ENCODE results near the gene MZF1. TPM values are rescaled to one million over a fixed set of nuclear protein-coding genes. Genes with fewer than 3 reads are reported as not detected.
A peak's percentile ranks its signal among the peaks of the same experiment; 100 is the strongest.
"Not testable (repeated sequence)": the region's sequence is repeated elsewhere in the genome, so short reads cannot be mapped to it uniquely, and the experiment has no call there.

Gene MZF1
- polyA plus RNA-seq, result 10 to 100 TPM; 17.5 to 64.0 (median 30.8) TPM
- long read RNA-seq, donor 1, transcript MZF1-207 (1 exons, 2,683 nt), result major isoform, 57 of 59 reads
- long read RNA-seq, donor 1, partial matches to known transcripts, result 0 of 59 reads
- long read RNA-seq, donor 1, other reads (novel, unspliced or antisense), result 0 of 59 reads
- long read RNA-seq, donor 2, transcript MZF1-207 (1 exons, 2,683 nt), result major isoform, 10 of 11 reads
- long read RNA-seq, donor 2, partial matches to known transcripts, result 0 of 11 reads
- long read RNA-seq, donor 2, other reads (novel, unspliced or antisense), result 0 of 11 reads
- long read RNA-seq, donor 3, transcript MZF1-207 (1 exons, 2,683 nt), result major isoform, 28 of 29 reads
- long read RNA-seq, donor 3, partial matches to known transcripts, result 0 of 29 reads
- long read RNA-seq, donor 3, other reads (novel, unspliced or antisense), result 0 of 29 reads
- long read RNA-seq, donor 4, partial matches to known transcripts, result 0 of 3 reads
- long read RNA-seq, donor 4, other reads (novel, unspliced or antisense), result 0 of 3 reads
- long read RNA-seq, donor 5, transcript MZF1-207 (1 exons, 2,683 nt), result major isoform, 10 of 10 reads
- long read RNA-seq, donor 5, partial matches to known transcripts, result 0 of 10 reads
- long read RNA-seq, donor 5, other reads (novel, unspliced or antisense), result 0 of 10 reads
- long read RNA-seq, donor 6, transcript MZF1-207 (1 exons, 2,683 nt), result major isoform, 11 of 12 reads
- long read RNA-seq, donor 6, partial matches to known transcripts, result 0 of 12 reads
- long read RNA-seq, donor 6, other reads (novel, unspliced or antisense), result 0 of 12 reads
- long read RNA-seq, donor 7, transcript MZF1-207 (1 exons, 2,683 nt), result major isoform, 16 of 18 reads
- long read RNA-seq, donor 7, partial matches to known transcripts, result 0 of 18 reads
- long read RNA-seq, donor 7, other reads (novel, unspliced or antisense), result 0 of 18 reads
- long read RNA-seq, donor 8, partial matches to known transcripts, result 0 of 3 reads
- long read RNA-seq, donor 8, other reads (novel, unspliced or antisense), result 0 of 3 reads
- long read RNA-seq, donor 9, transcript MZF1-207 (1 exons, 2,683 nt), result major isoform, 10 of 10 reads
- long read RNA-seq, donor 9, partial matches to known transcripts, result 0 of 10 reads
- long read RNA-seq, donor 9, other reads (novel, unspliced or antisense), result 0 of 10 reads
- long read RNA-seq, donor 10, transcript MZF1-207 (1 exons, 2,683 nt), result major isoform, 57 of 61 reads
- long read RNA-seq, donor 10, partial matches to known transcripts, result 0 of 61 reads
- long read RNA-seq, donor 10, other reads (novel, unspliced or antisense), result 0 of 61 reads

DNA sequence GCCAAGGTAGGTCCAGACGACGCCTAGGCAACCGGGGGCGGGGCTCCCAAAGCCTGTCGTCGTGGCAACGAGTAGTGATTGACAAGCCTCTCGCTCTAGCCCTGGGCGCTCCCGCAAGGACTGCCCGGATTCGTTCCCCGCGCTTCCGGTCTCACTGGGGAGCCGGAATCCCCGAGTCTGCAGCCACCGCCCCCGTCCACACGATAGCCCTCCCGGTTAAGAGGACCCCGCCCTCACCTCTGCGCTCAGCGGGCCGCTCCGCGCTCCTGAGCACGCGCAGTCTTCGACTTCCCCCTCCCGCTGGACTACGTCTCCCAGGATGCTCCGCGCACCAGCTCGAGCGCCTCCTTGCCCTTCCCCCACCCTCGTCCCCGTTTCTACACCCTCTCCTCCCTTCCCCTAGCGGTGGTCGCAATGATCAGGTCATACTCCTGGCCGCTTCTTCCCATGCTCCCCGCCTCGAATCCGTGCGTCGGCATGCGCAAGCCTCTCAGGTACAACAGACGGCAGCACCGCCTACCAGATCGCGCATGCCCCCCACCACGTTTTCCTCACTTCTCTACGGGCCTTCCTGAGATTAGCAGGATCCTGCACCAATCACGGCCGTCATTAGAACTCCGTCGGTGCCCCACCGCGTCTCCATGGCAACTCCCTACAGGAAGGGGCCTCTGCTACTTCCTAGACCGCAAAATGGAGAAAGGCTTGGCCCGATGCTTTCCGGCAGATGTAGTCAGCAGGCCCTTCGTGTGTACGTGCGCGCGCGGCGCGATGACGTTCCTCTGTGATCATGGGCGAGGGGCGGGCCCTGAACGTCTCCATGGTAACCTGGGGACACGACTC is at the start of gene MZF1:
Gene MZF1, minus strand, starts transcription at position 518 of the 840 bp plus-strand sequence. CDS start 1,946 bp downstream, outside the sequence.
- FAIRE-seq (no peak), DNase-seq (peak; percentile 100)
- Histone ChIP-seq H3K36me3 (ENCODE audit: control insufficient read depth in 3 of 3, insufficient read depth in 2 of 3, low read depth in 1 of 3, low read length in 3 of 3) (peaks cover 0 to 35% (median 0%) of the 10 kb centered on the region in 3 donors), H3K4me1 (ENCODE audit: control insufficient read depth in 3 of 3, insufficient read depth in 2 of 3, low read depth in 1 of 3, low read length in 2 of 3) (peaks cover 2 to 15% (median 5%) of the 10 kb centered on the region in 3 donors), H3K9me3 (ENCODE audit: control insufficient read depth in 2 of 2, insufficient read depth in 1 of 2, low read depth in 1 of 2, low read length in 1 of 2) (no peaks in the 10 kb centered on the region), H3K27ac (ENCODE audit: low read depth in 1 of 3, low read length in 2 of 3) (peak within 1 kb of the TSS; percentile 86 to 98 (median 95)), H3K4me3 (ENCODE audit: low read depth in 1 of 3, low read length in 3 of 3) (peak within 1 kb of the TSS; percentile 49 to 66 (median 63)), H3K27me3 (ENCODE audit: control insufficient read depth in 3 of 3, insufficient read depth in 3 of 3, low read length in 3 of 3) (no peaks in the 10 kb centered on the region)
- WGBS, 3 donors, result 0 to 1% (median 1%) methylated on average over 72 to 75 of the region's 75 CpGs

DNA sequence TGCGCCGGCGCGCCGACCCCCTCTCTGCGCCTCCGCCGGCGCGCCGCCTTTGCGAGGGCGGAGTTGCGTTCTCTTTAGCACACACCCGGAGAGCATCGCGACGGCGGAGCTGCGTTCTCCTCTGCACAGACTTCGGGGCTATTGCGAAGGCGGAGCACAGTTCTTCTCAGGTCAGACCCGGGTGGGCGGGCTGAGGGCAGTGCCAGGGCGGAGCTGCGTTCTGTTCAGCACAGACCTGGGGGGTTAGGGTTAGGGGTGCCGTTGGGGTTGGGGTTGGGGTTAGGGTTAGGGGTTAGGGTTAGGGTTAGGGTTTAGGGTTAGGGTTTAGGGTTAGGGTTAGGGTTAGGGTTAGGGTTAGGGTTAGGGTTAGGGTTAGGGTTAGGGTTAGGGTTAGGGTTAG is 34.1 kb upstream of the MZF1 start:
- not testable (repeated sequence) for H3K27me3 ChIP-seq (ENCODE audit: control insufficient read depth in 3 of 3, insufficient read depth in 3 of 3, low read length in 3 of 3); DNase-seq; H3K36me3 ChIP-seq (ENCODE audit: control insufficient read depth in 3 of 3, insufficient read depth in 2 of 3, low read depth in 1 of 3, low read length in 3 of 3); H3K27ac ChIP-seq (ENCODE audit: low read depth in 1 of 3, low read length in 2 of 3); FAIRE-seq; H3K4me3 ChIP-seq (ENCODE audit: low read depth in 1 of 3, low read length in 3 of 3); H3K9me3 ChIP-seq (ENCODE audit: control insufficient read depth in 2 of 2, insufficient read depth in 1 of 2, low read depth in 1 of 2, low read length in 1 of 2); H3K4me1 ChIP-seq (ENCODE audit: control insufficient read depth in 3 of 3, insufficient read depth in 2 of 3, low read depth in 1 of 3, low read length in 2 of 3)
- 89 to 97% (median 94%) methylated on average over 12 to 27 of the region's 28 CpGs for WGBS, 3 donors

DNA sequence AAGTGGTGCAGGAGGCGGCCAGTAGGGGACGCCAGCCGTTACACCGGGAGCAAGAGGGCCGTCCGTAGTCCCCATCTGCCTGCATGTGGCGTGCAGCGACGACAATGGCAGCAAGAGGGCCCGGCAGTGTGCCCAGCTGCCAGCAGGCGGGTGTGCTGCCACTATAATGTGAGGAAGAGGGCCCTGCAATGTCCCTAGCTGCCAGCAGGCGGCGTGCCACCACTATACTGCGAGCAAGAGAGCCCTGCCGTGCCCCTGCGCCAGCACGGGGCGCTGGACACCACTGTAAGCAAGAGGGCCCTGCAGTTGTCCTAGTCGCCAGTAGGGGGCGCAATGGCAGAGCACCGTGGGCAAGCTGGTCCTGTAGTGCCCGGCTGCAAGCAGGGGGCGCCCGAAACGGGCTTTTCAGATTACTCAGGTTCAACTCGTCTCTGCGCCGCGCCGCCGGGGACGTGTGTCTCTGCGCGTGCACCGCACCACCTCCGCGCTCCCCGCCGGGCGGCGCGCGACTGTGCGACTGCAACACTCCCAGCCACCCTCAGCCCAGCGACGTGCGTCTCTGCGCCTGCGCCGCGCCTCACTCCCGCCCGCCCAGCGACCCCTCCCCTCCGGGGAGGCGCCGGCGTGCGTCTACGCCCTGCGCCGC is 33.2 kb upstream of the MZF1 start:
- FAIRE-seq, result not testable (repeated sequence)

DNA sequence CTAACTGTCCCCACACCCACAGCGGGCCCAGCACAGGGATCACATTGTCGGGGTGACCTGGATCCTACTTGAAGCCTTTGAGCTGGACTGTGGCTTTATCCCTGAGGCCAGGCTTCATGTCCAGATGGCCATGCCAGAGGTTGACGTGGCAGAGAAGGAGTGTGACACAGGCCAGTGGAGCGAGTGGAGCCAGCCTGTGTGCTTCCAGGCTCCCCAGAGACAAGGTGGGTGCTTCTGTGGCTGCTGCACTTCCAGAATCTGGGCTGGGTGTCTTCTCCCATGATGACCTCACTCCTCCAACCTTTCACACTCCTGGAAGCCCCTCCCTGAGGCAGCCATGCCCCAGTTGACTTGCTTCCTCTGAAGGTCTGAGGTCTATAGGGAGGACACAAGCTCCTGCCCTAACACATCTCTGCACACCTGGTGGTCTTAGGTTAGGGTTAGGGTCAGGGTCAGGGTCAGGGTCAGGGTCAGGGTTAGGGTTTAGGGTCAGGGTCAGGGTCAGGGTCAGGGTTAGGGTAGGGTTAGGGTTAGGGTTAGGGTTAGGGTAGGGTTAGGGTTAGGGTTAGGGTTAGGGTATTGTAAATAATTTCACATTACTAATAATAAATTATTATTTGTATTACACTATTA is 13.1 kb upstream of the MZF1 start:
- FAIRE-seq, result no peak

More for the DNA sequence above, 33.2 kb upstream of the MZF1 start:
- not testable (repeated sequence) for H3K27me3 ChIP-seq (ENCODE audit: control insufficient read depth in 3 of 3, insufficient read depth in 3 of 3, low read length in 3 of 3); H3K36me3 ChIP-seq (ENCODE audit: control insufficient read depth in 3 of 3, insufficient read depth in 2 of 3, low read depth in 1 of 3, low read length in 3 of 3); DNase-seq; H3K27ac ChIP-seq (ENCODE audit: low read depth in 1 of 3, low read length in 2 of 3); H3K4me1 ChIP-seq (ENCODE audit: control insufficient read depth in 3 of 3, insufficient read depth in 2 of 3, low read depth in 1 of 3, low read length in 2 of 3); H3K9me3 ChIP-seq (ENCODE audit: control insufficient read depth in 2 of 2, insufficient read depth in 1 of 2, low read depth in 1 of 2, low read length in 1 of 2); H3K4me3 ChIP-seq (ENCODE audit: low read depth in 1 of 3, low read length in 3 of 3)
- 80 to 90% (median 85%) methylated on average over 33 to 62 of the region's 62 CpGs for WGBS, 3 donors

DNA sequence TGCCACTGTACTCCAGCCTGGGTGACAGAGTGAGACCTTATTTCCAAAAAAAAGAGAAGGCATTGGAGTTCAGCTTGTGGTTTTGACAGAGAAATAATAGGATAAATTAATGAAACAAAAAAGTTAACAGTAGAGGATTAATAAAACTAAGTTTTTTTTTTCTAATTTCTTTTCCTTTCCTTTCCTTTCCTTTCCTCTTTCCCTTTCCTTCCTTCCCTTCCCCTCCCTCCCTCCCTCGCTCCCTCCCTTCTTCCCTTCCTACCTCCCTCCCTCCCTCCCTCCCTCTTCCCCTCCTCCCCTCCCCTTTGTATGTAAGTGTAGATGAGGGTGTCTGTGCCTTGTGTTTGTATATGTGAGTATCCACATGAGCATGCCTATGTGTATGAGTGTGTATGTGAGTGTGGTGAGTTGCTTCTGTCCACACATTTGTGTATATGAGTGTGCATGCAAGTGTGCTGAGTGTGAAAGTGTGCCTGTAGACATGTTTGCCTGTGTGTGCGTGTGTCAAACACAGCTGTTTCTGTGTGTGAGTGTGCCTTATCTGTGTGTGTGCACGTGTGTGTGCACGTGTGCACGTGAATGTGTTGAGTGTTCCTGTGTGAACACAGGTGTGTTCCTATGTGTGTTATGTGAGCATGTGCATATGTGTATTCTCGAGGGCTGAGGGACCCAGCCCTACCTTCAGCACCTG is 12.5 kb upstream of the MZF1 start:
- DNase-seq (no peak), FAIRE-seq (no peak)

More for the DNA sequence above, 13.1 kb upstream of the MZF1 start:
- Histone ChIP-seq H3K27ac (ENCODE audit: low read depth in 1 of 3, low read length in 2 of 3) (no peak overlapping the region), H3K9me3 (ENCODE audit: control insufficient read depth in 2 of 2, insufficient read depth in 1 of 2, low read depth in 1 of 2, low read length in 1 of 2) (no peaks in the 10 kb centered on the region), H3K27me3 (ENCODE audit: control insufficient read depth in 3 of 3, insufficient read depth in 3 of 3, low read length in 3 of 3) (no peaks in the 10 kb centered on the region), H3K4me3 (ENCODE audit: low read depth in 1 of 3, low read length in 3 of 3) (no peak overlapping the region), H3K4me1 (ENCODE audit: control insufficient read depth in 3 of 3, insufficient read depth in 2 of 3, low read depth in 1 of 3, low read length in 2 of 3) (no peaks in the 10 kb centered on the region), H3K36me3 (ENCODE audit: control insufficient read depth in 3 of 3, insufficient read depth in 2 of 3, low read depth in 1 of 3, low read length in 3 of 3) (peaks cover 0 to 29% (median 0%) of the 10 kb centered on the region in 3 donors)
- WGBS, 3 donors, result 95 to 97% (median 96%) methylated on average over 4 of the region's 4 CpGs
- no peak for DNase-seq

DNA sequence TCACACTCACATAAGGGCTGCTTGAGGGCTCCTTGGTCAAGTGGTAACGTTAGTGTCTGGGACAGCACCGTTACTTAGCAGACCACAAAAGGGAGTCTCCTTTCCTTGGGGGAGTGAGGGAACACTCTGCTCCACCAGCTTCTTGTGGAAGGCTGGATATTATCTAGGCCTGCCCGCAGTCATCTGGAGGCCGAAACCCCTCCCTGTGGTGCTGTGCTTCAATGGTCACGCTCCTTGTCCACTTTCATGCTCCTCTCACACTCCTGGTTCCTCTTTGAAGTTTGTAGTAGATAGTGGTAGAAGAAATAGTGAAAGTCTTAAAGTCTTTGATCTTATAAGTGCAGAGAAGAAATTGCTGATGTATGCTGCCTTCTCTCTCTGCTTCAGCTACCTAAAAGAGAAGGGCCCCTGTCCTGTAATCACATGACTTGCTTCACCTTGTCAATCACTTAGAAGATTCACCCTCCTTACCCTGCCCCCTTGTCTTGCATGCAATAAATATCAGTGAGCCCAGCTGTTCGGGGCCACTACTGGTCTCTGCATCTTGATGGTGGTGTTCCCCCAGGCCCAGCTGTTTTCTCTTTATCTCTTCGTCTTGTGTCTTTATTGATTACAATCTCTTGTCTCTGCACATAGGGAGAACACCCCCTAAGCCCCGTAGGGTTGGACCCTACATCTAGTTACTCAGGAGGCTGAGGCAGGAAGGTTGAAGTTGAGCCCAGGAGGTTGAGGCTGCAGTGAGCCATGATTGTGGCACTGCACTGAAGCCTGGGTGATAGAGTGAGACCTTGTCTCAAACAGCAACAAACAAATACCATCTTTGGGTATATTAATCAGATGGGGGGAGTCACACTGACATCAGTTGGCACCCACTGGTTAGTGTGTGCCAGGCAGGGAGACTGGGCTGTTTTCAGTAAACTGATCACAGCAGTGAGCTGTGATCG is 11.6 kb upstream of the MZF1 start:
- Histone ChIP-seq H3K27ac (ENCODE audit: low read depth in 1 of 3, low read length in 2 of 3) (no peak overlapping the region), H3K36me3 (ENCODE audit: control insufficient read depth in 3 of 3, insufficient read depth in 2 of 3, low read depth in 1 of 3, low read length in 3 of 3) (peaks cover 0 to 29% (median 0%) of the 10 kb centered on the region in 3 donors), H3K4me3 (ENCODE audit: low read depth in 1 of 3, low read length in 3 of 3) (no peak overlapping the region), H3K4me1 (ENCODE audit: control insufficient read depth in 3 of 3, insufficient read depth in 2 of 3, low read depth in 1 of 3, low read length in 2 of 3) (peaks cover 0 to 3% (median 0%) of the 10 kb centered on the region in 3 donors), H3K9me3 (ENCODE audit: control insufficient read depth in 2 of 2, insufficient read depth in 1 of 2, low read depth in 1 of 2, low read length in 1 of 2) (no peaks in the 10 kb centered on the region), H3K27me3 (ENCODE audit: control insufficient read depth in 3 of 3, insufficient read depth in 3 of 3, low read length in 3 of 3) (no peaks in the 10 kb centered on the region)
- DNase-seq (no peak), FAIRE-seq (no peak)
- 84 to 89% (median 89%) methylated on average over 8 to 9 of the region's 9 CpGs for WGBS, 3 donors

More for the DNA sequence above, 12.5 kb upstream of the MZF1 start:
- Histone ChIP-seq H3K9me3 (ENCODE audit: control insufficient read depth in 2 of 2, insufficient read depth in 1 of 2, low read depth in 1 of 2, low read length in 1 of 2) (no peaks in the 10 kb centered on the region), H3K27me3 (ENCODE audit: control insufficient read depth in 3 of 3, insufficient read depth in 3 of 3, low read length in 3 of 3) (no peaks in the 10 kb centered on the region), H3K36me3 (ENCODE audit: control insufficient read depth in 3 of 3, insufficient read depth in 2 of 3, low read depth in 1 of 3, low read length in 3 of 3) (peaks cover 0 to 29% (median 0%) of the 10 kb centered on the region in 3 donors), H3K4me3 (ENCODE audit: low read depth in 1 of 3, low read length in 3 of 3) (no peak overlapping the region), H3K4me1 (ENCODE audit: control insufficient read depth in 3 of 3, insufficient read depth in 2 of 3, low read depth in 1 of 3, low read length in 2 of 3) (peaks cover 0 to 3% (median 0%) of the 10 kb centered on the region in 3 donors), H3K27ac (ENCODE audit: low read depth in 1 of 3, low read length in 2 of 3) (no peak overlapping the region)
- WGBS, 3 donors, result 75 to 85% (median 75%) methylated on average over 6 of the region's 6 CpGs
